T-helper 22 cell (primary cell): ENCODE measurements around the gene TAF1C.
"Not testable (repeated sequence)": the region's sequence is repeated elsewhere in the genome, so short reads cannot be mapped to it uniquely, and the experiment has no call there.

Experiments used
- DNase-seq: peaks from one replicate; pipeline ENCODE4 v3.0.0-alpha.2; 2020; ENCODE audit warnings: low read depth

Gene TAF1C

GRCh38 chr16:84186685-84187437, at the start of gene TAF1C:
Gene TAF1C, minus strand, starts transcription at chr16:84187057. Its CDS starts 2,069 bp downstream, at chr16:84184988.
- peak; percentile 71 for DNase-seq

- DNase-seq = no peak
Measured at GRCh38 chr16:84234321-84235241, 47.7 kb upstream of the TAF1C start.

DNA sequence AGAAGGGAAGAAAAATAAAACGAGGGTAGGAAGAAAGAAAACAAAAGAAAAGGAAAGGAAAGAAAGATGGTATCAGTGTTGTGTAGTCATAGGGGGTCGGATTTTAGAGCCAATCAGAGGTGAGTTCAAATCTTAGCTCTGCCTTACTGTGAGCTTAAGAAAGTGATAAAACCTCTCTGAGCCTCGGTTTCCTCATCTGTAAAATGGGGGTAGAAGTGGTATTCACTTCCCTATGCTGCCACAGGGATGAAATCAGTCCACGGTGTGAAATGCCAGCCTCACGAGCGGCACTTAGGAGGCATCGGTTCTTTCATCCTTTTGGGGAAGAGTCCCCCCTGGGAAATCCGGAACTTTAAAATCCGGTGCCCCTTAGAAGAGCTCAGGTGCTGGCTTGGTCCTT, 46.9 kb upstream of the TAF1C start:
- no peak for DNase-seq

DNA sequence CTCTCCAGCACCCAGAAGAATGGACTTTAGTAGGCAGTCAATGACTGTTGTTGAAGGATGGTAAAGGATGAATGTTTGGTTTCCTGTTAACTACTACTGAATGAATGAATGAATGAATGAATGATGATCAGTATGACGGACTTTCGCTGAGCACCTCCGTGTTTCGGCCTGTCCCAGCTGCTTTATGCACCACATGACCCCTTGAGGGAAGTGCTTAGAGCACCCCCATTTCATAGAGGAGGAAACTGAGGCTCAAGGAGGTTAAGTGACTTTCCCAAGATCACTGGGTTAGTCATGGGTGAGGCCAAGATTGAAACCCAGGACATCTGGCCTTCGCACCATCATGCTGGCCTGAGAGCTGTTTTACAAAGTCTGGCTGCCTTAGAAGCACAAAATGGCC, 46.1 kb upstream of the TAF1C start:
- no peak for DNase-seq

GRCh38 chr16:84232060-84232459, 45.2 kb upstream of the TAF1C start:
- DNase-seq = no peak

GRCh38 chr16:84229471-84229870, 42.6 kb upstream of the TAF1C start:
- DNase-seq = no peak

DNA sequence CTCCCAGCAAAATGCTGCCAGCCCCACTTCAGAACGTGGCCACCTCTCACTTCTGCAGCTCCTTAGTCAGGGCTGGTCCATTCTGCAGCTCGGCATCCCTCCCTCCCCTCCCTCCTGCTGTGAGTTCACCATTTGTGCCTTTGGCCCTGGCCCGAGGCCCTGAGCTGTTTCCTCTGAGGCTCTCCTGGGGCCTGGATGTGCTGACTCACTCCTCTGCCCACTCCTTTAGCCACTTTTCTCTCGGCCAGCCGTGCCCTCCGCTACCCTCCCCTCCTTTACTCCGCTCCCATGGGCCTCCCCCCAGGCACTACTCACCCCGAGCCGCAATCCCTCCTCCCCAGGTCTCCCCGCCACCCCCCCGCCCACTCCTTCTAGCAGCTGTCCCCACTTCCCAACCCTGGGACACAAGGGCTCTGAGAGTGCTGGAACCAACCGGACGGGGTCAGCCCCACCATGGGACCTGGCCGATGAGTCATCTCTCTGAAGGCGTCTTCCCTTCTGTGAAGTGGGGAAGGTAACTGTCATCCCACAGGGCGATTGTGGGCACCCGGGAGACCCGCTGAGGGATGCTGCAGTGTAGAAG, 41.5 kb upstream of the TAF1C start:
- no peak for DNase-seq

DNA sequence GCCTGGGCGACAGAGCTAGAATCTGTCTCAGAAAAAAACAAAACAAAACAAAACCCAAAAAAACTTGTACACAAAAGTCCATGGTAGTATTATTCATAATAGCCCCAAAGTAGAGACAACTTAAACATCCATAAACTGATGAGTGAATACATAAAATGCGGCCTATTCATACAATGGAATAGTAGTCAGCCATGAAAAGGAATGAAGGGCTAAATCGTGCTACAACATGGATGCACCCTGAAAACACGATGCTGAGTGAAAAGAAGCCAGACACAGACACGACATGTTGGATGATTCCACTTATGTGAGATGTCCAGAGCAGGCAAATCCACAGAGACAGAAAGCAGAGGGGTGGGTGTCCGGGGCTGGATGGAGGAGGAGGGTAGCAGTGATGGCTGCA, 40.7 kb upstream of the TAF1C start:
- DNase-seq = no peak

GRCh38 chr16:84226026-84226425, 39.2 kb upstream of the TAF1C start:
- DNase-seq = no peak

GRCh38 chr16:84225571-84225970, 38.7 kb upstream of the TAF1C start:
- DNase-seq = no peak

DNA sequence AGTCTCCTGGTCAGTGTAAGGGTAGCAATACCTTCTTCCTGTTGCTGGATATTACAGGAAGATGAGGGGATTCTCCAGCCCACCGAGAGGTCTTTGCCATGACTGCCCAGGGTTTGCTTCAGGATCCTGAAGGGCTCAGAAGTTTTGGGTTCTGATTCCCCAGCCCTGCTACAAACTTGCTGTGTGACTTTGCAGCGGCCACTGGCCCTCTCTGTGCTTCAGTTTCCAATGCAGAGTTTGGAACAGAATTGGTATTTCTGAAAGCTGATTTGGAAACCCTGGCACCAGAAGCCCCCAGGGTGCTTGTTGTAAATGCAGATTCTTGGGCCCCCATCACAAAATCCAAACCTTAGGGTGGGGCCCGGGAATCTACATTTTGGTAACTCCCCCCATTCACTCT, 38.3 kb upstream of the TAF1C start:
- DNase-seq = no peak

DNA sequence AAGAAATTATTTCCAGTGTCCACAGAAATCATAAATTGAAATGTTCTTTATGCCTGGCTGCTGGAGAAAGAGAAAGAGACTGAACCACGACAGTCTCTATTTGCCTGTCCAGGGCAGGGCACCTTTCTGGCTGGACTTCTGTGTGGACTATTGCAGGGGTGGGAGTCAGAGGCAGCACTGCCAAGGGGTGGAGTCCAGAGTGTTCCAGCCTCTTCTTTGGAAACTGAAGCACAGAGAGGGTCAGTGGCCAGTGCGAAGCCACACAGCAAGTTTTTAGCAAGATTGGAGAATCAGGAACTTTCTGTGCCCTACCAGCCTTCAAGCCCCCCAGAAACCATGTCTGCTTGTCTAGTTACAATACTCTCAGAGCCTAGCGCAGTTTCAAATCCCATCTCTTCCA, 37.7 kb upstream of the TAF1C start:
- no peak for DNase-seq

DNA sequence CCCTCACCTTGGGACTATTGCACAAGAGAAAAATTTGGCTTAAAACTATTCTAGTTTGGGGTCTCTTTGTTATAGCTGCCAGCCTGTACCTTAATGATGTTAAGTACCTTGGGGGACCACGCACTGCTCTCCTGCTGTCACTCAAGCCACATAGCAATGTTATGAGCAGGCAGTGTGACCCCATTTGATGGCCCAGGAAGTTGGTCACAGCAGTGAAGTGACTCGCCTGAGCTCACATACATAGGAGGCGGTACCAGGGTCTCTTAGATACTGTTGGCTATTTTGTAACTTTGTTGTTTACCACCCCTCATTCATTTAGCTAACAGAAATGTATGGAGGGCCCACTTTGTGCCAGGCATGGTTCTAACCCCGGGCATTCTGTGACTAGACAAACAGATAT, 36.6 kb upstream of the TAF1C start:
- DNase-seq = no peak

GRCh38 chr16:84220851-84221250, 34.0 kb upstream of the TAF1C start:
- no peak for DNase-seq

DNA sequence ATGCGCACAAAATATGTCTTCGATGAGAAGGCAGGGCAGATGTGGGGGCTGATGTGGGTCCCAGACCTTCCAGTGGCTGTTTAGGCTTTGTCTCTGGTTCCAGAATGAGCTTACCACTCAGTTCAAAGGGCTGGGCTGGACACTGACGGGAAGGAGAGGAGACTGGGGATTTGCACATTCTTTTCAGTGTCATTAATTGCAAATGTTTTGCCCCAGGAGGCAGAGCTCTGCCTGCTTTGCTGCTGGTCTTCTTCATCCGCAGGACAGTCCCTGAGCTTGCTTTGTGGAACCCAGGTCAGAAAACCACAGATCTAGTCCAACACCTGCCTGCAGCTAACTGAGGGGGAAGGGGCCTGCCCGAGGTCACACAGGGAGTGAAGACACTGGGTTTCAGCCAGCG, 32.1 kb upstream of the TAF1C start:
- no peak for DNase-seq

DNA sequence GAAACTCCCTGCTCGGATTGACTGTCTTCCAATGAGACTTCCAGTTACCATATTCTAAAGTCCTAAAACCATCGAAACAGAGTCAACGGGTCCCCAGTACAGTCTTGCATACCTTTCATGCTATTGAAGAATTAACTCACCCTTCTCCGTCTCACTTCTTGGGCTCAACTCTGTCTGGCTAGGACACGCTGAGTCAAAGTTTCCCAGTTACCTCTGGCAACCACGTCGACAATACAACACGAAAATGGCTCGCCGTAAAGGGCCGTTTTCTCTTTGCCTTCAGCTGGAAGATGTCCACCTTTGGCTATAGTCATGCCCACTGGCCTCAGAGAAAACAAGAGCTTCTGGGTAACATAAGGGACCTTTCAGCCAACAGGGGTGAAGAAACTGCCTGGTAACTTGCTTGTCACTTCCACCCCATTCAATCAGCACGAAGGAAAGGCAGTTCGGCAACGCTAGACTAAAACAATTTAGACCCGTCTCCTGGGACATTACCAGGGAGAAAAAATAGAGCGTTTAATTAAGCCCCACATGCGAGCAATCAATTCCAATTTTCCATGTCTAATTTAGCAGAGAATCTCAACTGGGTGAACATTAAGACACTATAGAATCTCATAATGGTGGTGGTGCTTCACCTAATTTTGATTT, 31.4 kb upstream of the TAF1C start:
- no peak for DNase-seq

DNA sequence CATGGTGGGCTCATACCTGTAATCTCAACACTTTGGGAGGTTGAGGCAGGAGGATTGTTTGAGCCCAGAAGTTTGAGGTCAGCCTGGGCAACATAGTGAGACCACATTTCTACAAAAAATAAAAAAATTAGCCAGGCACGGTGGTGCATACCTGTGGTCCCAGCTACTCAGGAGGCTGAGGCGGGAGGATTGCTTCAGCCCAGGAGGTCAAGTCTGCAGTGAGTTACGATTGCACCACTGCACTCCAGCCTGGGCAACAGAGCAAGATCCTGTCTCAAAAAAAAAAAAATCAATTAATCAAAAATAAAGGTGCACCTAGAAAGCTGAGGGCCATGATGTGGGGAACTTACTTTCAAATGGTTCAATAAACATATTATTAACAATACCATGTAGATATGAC, 29.3 kb upstream of the TAF1C start:
- DNase-seq = not testable (repeated sequence)

DNA sequence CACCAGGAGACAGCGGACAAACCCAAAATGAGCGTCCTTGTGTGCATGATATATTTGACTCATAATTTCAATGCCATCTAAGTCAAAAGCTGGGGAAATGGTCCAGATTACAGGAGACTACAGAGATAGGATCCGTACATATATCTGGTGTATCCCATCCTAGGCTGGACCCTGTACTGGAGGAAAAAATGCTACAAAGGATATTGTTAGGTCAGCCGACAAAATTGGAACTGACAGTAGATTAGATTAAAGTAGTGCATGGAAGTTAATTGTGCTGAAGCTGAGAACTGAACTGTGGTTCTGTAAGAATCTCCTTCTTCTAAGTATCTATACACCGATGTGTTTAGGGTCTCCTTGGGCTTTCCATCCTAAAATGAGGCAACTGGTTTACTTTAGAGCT, 28.7 kb upstream of the TAF1C start:
- DNase-seq = no peak

GRCh38 chr16:84214451-84215066, 27.7 kb upstream of the TAF1C start:
- no peak for DNase-seq

GRCh38 chr16:84212631-84213030, 25.8 kb upstream of the TAF1C start:
- DNase-seq = no peak

DNA sequence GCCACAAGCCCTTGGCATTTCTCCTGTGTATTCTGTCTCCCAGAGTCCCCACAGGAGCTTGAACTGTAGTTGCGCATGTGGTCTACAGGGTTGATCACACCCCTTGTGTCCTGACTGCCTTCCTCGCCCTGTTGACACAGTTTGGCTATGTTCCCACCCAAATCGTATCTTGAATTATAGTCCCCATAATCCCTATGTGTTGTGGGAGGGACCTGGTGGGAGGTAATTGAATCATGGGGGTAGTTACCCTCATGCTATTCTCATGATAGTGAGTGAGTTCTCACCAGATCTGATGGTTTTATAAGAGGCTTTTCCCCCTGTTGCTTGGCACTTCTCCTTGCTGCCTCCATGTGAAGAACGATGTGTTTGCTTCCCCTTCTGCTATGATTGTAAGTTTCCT, 25.3 kb upstream of the TAF1C start:
- DNase-seq = no peak

DNA sequence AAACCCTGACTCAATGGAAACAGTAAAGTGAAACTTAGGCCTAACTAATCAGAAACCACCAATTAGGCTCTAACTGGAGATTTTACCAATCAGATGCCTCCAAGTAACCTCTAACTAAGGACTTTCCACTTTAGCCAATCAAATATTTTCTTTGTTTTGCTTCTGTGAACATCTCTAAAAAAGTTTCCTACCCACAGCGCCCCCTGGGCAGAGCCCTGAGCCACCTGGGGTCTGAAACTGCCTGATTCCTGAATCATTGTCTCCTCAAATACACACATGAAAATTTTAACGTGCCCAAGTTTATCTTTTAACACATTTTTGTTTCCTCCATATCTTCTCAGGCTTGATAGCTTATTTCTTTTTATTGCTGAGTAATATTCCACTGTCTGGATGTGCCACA, 23.1 kb upstream of the TAF1C start:
- DNase-seq = no peak
